Measurements from ENCODE around the gene FRMPD2. TPM values are rescaled to one million over a fixed set of nuclear protein-coding genes. Genes with fewer than 3 reads are reported as not detected.
A peak's percentile ranks its signal among the peaks of the same experiment; 100 is the strongest.
"Not testable (repeated sequence)": the region's sequence is repeated elsewhere in the genome, so short reads cannot be mapped to it uniquely, and the experiment has no call there.

The FRMPD2 gene
- polyA plus RNA-seq, 2 of the 4 experiments (the other 2 are of a cell fraction): 0.13 to 0.15 TPM

DNA sequence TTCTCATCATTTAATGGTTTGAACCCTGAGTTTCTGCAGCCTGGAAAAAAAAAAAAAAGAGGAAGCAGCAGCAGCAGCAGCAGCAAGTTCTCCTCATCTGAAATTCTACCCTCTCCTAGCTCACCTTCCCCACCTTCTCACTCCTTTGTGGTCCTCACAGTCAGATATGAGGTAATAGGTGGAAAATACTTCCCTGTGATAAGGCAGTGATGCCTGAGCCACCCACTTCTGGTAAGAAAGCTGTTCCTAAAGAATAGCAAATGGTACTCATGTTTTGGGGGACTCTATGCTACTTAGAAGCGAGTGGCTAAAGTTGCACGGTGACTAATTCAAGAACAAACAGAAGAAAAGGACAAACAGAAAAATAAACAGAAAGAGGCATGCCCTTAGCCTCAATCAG is 148.2 kb downstream of the FRMPD2 start:
- H3K27ac ChIP-seq; H3K9me3 ChIP-seq; DNase-seq (ENCODE audit: low read depth in 1 of 2, low spot score in 1 of 2); CTCF ChIA-PET; H3K4me1 ChIP-seq; H3K4me3 ChIP-seq; FAIRE-seq; POLR2A ChIA-PET: not testable (repeated sequence)
- WGBS (ENCODE audit: missing lambda C conversion rate): no CpG with 5 or more reads among the region's 2 CpGs
- H3K4me2 ChIP-seq: peak overlapping the region; percentile 48; the same call in 2 of the 3 replicates
- ATAC-seq: peak; percentile 17 to 46; a peak in 4 of 6 replicates

DNA sequence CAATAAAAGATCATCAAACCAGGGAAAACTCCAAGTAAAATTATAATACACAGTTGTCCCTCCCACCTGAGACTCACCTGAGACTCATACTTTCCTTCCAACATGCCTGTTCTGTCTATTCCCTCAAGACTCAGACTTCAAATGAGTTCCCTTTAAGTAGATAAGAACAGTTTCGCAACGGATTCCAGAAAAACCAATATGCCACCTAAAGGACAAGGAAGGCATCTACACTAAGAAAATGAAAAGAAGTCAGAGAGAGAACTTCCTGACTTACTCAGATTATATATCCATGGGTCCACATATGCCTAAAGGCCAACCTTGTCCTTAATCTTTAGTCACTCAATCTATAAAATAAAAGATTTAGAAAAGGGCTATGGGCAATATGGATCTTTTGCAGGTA is 148.9 kb downstream of the FRMPD2 start:
- CTCF ChIA-PET; FAIRE-seq; H3K27ac ChIP-seq; DNase-seq (ENCODE audit: low read depth in 1 of 2, low spot score in 1 of 2); H3K9me3 ChIP-seq; POLR2A ChIA-PET; H3K4me1 ChIP-seq; H3K4me3 ChIP-seq: not testable (repeated sequence)
- ATAC-seq: peak; percentile 85 to 93
- 0% methylated on average over 2 of the region's 2 CpGs for WGBS (ENCODE audit: missing lambda C conversion rate)
- peak; percentile 14 to 53; a peak in 3 of 4 replicates for TF ChIP-seq CEBPB (IDR thresholded peaks at IDR 0.05)
- TF ChIP-seq RAD21 (conservative IDR thresholded peaks at IDR 0.05 in 1 of 2, IDR thresholded peaks at IDR 0.05 in 1 of 2): peak in 1 of 2 experiments; percentile 10; a peak in 1 of 5 replicates
- TF ChIP-seq, protein P1, sequence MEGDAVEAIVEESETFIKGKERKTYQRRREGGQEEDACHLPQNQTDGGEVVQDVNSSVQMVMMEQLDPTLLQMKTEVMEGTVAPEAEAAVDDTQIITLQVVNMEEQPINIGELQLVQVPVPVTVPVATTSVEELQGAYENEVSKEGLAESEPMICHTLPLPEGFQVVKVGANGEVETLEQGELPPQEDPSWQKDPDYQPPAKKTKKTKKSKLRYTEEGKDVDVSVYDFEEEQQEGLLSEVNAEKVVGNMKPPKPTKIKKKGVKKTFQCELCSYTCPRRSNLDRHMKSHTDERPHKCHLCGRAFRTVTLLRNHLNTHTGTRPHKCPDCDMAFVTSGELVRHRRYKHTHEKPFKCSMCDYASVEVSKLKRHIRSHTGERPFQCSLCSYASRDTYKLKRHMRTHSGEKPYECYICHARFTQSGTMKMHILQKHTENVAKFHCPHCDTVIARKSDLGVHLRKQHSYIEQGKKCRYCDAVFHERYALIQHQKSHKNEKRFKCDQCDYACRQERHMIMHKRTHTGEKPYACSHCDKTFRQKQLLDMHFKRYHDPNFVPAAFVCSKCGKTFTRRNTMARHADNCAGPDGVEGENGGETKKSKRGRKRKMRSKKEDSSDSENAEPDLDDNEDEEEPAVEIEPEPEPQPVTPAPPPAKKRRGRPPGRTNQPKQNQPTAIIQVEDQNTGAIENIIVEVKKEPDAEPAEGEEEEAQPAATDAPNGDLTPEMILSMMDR (IDR thresholded peaks at IDR 0.05): 0 out of 3 replicates have a peak, but pooled peaks have one; percentile 20
- H3K4me2 ChIP-seq: peak overlapping the region; percentile 48; the same call in 1 of the 3 replicates

DNA sequence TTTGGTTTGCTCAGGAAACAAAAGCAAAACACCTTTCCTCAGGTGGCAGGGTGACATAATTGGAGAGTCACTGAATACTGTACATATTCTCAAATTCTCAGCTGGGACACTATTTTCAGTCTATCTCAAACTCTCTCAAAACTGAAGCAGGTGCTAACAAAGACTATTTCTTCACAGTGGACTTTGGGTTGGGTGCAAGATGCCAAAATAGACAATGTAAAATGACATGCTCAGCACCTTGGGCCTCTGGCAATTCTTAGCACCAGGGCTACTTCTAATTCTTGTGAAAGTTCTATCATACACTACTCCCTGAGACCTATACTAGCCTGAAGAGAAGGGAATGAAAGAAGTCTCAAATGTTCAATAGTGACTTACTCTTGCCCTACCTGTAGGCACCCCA is 151.9 kb downstream of the FRMPD2 start:
- H3K4me2 ChIP-seq; DNase-seq (ENCODE audit: low read depth in 1 of 2, low spot score in 1 of 2); POLR2A ChIA-PET; H3K9me3 ChIP-seq; ATAC-seq; H3K4me1 ChIP-seq; CTCF ChIA-PET; H3K27ac ChIP-seq; H3K4me3 ChIP-seq; FAIRE-seq: not testable (repeated sequence)

DNA sequence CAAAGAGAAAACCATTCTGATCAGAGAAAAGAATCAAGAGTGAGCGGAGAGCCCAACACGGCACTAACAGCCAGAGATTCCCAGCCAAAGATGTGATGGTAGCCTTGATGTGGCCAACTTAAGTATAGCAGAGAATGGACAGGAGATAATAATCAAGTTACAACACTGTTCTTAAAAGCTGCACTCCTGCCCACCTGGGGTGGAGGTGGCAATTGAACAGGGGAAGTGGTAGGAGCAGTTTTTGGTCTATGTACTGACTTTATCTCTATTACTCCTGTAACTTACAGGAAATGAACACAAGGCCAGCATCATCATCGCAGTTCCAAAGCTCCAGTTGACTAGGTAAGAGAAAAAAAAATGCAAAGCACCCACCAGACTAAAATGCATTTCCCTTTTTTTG is 164.2 kb downstream of the FRMPD2 start:
- POLR2A ChIA-PET: not testable (repeated sequence)

More for the DNA sequence above, 164.2 kb downstream of the FRMPD2 start:
- no CpG with 5 or more reads among the region's 3 CpGs for WGBS (ENCODE audit: missing lambda C conversion rate)
- DNase-seq (ENCODE audit: low read depth in 1 of 2, low spot score in 1 of 2); H3K4me1 ChIP-seq; H3K9me3 ChIP-seq; H3K4me2 ChIP-seq; FAIRE-seq; H3K27ac ChIP-seq; H3K4me3 ChIP-seq; ATAC-seq; CTCF ChIA-PET: not testable (repeated sequence)

Other genes starting within 250 kb of the FRMPD2 start
- gene MAPK8, start 32.0 kb upstream of the FRMPD2 start, polyA plus RNA-seq (2011; rRNA removed): 71.4 and 80.7 TPM in 2 replicates
- gene MAPK8, start 32.0 kb upstream of the FRMPD2 start, polyA plus RNA-seq (2017; fragmentation: RNase III; extraction: RNeasy Plus Mini Kit Qiagen cat#74134 plus additional on column Dnase treatment): 29.6 to 33.3 TPM (median 32.8 TPM) in 3 replicates

All from A549 (cell line).